Right lobe of liver (tissue), 4 donors: ENCODE data around the gene NPLOC4.

ENCODE experiments used
- POLR2A ChIP-seq: fragments of 450-650 bp; IDR thresholded peaks from one replicate; pipeline ENCODE4 v1.6.1; 2017; ENCODE audit warnings: antibody characterized with exemption, mild to moderate bottlenecking
- TF ChIP-seq, protein P1 (sequence below), 4 donors: fragments of 200-600 bp in 3 of 4; fragments of 450-650 bp in 1 of 4; IDR thresholded peaks; one replicate each; pipeline versions ENCODE4 v1.5.1 to v1.8.0; 2016 to 2022; ENCODE audit warnings: antibody characterized with exemption in 4 of 4, mild to moderate bottlenecking in 2 of 4
- donor health status: DM: no; HTN: no; CAD: no.
- donor health status: DM: no; HTN: no; CAD: no.
- donor health status: DM: no; HTN: yes; CAD: no.

DNA sequence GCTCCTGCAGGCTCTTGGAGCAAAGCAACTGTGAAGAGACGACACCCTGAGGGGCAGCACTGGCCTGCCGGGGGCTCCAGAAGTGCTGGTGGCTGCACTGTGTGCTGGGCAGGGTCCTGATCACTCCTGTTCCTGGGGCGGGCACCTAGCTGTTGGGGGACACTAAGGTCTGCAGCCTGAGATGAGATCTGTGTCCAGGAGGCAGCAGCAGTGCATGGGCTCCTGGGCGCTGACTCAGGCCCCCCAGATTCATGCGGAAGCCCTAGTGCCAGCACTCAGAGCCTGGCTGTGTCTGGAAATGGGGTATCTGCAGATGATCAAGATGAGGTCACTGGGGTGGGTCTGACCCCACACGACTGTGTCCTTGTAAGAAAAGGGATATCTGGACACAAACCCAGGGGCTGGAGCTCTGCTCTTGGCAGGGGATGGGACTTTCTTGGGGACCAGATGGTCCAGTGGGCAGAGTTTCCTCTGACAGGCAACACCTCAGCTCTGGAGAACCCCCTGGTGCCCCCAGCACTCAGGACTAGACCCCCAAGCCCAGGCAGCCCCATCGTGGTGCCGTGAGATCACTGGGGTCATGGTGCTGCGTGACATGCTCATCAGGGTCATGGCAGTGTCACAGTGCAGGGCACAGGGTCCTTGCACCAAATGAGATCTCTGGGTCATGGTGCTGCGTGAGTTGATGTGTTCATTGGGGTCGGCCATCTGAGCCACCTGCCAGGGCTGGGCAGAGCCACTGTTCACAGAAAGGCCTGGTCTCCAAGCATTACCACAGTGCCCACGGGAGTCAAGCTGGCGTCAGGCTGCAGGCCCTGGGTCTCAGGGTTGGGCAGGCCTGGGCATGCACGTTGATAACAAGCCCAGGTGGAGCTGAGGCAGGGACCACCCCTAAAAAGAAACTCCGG lies 94.2 kb downstream of the NPLOC4 start:
- TF ChIP-seq, protein P1, sequence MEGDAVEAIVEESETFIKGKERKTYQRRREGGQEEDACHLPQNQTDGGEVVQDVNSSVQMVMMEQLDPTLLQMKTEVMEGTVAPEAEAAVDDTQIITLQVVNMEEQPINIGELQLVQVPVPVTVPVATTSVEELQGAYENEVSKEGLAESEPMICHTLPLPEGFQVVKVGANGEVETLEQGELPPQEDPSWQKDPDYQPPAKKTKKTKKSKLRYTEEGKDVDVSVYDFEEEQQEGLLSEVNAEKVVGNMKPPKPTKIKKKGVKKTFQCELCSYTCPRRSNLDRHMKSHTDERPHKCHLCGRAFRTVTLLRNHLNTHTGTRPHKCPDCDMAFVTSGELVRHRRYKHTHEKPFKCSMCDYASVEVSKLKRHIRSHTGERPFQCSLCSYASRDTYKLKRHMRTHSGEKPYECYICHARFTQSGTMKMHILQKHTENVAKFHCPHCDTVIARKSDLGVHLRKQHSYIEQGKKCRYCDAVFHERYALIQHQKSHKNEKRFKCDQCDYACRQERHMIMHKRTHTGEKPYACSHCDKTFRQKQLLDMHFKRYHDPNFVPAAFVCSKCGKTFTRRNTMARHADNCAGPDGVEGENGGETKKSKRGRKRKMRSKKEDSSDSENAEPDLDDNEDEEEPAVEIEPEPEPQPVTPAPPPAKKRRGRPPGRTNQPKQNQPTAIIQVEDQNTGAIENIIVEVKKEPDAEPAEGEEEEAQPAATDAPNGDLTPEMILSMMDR (IDR thresholded peaks at IDR 0.05) = no peak
- no peak for TF ChIP-seq POLR2A
